Activated gamma-delta T cell treated with Interleukin-2 at 50 U/mL for 16 hours (primary cell): ENCODE results near the gene ZNF175.
A peak's percentile ranks its signal among the peaks of the same experiment; 100 is the strongest.

Source experiments
- DNase-seq: peaks from one replicate; pipeline ENCODE4 v3.0.0-alpha.2; 2020

The ZNF175 gene

DNA sequence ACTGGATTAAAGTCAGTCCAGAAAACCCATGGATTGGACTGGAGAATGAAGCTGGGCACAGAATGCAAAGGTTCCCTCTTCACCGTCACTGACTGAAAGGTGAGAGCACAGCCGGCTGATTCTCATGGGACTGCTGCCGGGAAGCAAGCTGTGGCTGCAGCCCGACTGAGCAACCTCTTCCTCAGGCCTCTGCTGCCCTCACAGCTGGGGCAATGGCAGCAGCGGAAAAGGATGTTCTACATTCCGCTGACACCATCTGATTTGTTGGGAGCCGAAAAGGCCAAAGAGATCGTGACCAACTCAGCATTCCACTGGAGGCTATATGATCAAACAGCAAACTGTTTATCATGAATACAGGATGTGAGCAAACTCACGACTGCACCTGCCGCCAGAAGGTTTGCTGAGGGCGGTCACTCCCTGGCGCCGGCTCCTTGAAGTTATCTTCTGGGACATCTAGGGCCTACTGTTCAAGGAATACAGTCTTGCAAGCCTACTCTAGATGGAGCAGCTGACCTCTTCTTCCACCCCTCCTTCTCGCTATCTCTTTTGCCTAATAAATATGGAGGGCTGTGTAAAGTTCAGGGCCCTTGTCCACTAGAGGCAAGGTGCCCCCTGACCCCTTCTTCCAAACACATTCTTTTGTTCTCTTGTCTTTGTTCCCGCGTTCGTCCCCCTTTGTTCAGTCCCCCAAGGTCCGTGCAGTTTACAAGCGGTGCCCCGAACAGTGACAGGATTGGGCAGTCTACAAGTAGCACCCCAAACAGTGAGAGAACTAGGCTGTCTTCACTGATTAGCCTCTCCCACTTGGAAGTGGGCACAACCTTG lies 20.0 kb upstream of the ZNF175 start:
- no peak for DNase-seq

DNA sequence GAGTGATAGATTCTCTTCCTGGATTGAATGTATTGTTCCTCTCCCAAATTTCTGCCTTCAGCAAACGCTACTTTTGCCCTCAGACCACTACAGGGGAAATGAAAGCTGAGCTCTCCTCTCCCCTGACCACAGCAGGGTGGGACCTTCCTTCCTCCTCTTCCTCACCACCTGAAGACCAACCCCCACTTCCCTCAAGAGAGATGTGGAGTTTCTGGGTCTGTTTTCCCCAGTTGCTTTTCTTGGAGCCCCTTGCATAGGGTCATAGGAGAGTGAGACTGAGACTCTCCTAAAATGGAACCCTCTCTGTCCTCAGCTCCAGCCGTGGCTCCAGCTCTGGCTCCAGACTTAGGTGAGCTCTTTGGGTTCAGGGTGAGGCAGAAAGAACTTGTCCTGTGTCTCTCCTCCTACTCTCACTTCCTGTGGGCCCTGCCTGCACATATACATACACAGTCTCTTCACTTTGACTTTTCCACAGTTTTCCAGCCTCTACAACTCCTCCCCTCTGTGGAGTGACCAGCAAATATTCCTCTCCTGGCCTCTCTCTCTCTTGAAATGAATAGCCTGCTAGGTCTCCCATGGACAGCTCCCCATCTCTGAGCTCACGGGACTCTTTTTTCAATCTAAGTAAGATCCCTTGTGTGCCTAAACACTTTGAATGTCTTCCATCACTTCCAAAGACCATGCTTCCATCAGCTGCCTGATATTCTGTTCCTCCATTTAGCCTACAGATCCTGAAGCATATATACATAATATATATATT lies 19.2 kb upstream of the ZNF175 start:
- DNase-seq, result no peak

DNA sequence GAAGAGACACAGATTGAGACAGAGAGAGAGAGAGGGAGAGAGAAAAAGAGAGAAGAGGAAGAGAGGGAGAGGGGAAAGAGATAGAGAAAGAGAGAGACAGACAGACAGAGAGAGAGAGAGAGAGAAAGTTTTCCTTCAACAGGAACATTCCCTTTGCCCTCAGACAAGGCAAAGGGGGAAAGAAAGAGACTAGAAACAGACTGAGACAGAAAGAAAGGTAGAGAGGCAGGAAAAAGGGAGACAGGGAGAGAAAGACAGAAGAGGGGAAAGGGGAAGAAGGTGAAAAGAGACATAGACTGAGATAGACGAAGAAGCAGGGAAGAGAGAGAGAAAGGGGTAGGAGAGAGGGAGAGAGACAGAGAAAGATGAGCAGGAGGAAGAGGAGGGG lies 18.5 kb upstream of the ZNF175 start:
- no peak for DNase-seq

DNA sequence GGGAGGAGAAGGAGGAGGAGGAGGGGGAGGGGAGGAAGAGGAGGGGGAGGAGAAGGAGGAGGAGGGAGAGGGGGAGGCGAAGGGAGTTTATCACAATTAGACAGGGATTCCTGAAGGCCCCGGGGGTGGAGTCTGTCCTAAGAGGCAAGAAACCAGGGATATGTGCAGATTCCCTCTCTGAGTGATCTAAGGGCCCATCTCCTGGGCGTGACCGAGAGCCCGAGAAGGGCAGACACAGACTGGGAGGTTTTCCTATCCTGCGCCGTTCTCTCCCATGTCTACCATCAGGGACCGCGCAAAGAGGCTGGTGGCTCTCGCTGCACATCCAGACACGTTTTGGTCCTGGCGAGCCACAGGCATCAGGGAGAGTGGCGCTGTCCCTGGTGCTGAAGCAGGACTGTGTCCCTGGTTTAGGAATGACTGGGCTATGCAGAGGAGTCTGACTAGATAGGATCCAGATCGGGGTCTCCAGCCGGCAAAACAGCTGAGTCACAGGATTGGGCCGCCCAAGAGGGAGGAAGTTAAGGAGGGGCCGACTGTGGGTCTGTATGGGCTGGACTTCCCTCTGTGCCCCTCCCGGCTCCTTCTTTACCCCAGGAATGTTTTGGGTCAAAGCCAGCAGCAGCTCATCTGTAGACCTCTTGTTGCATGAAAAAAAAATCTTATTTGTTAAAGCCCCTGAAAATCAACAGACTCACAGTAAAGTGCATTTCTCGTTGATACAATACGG lies 17.9 kb upstream of the ZNF175 start:
- DNase-seq, result peak; percentile 16

DNA sequence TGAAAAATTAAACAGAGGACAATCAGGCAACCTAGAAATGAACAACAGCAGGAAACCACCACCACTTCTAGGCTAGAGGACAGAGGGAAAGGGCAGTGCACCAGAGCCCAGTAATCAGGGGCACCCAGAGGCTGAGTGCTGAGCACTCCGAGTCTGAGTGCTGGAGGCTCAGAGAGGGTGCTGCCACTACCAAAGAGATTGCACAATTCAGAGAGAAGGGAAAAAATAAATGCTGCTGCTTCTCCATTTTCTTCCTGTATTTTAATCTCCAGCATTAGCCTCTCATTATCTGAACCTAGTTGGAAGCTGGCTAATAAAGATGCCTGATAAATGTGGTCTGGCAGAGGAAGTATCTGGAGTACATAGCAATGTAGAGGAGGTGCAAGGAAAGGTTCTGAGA lies 11.8 kb upstream of the ZNF175 start:
- no peak for DNase-seq

DNA sequence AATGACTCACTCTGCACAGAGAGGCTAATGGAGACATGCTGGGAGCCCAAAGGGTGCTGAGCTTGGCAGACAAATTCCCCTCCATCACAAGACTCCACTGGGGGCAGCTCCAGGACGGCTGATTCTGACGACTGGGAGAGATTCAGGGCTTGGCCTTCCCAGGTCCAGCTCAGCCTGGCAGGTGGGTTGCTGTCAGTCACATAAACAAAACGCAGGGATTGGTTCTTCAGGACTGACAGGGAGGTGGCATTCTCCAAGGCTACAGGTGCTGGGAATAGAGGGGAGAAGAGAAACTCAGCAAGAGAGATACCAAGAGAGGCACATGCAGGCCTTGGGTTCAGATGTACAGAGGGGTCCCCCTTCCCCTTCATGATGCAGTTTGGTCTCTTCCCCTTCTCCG lies 10.7 kb upstream of the ZNF175 start:
- no peak for DNase-seq

DNA sequence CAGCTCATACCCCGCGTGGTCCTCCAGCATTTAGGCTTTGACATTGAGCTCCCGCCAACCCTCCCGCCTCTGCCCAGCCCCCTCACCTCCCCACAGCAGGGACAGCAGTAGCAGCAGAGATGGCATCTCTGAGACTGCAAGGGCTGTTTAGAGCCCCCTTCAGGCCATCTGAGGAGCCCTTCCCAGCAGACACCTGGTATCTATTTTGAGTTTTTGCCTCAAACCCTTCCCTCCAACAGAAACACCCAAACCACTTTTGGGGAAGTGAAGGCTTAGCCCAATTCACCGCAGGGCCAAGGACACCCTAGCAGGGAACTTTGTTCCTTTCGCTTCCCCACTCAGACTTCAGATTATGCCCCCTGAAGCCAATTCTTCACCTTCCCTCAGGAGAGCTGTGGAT lies 6.3 kb upstream of the ZNF175 start:
- no peak for DNase-seq

DNA sequence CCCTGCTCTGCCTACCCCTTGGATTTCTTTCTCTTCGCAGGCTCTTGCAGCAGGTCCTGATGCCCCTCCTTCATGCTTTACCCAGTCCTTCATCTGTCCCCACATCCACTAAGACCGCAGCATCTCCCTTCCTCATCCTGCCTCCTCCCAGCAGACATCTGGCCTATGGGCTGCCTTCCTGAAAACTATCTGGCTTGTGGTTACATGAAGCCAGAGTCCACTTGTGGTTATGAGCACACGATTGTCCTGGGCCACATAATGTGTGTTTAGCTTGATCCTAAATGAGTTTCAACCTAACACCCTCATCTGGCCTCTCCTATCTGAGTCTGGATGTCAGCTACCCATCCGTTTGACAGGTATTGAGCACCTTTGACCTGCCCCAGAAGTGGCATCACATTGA lies 5.5 kb upstream of the ZNF175 start:
- no peak for DNase-seq

DNA sequence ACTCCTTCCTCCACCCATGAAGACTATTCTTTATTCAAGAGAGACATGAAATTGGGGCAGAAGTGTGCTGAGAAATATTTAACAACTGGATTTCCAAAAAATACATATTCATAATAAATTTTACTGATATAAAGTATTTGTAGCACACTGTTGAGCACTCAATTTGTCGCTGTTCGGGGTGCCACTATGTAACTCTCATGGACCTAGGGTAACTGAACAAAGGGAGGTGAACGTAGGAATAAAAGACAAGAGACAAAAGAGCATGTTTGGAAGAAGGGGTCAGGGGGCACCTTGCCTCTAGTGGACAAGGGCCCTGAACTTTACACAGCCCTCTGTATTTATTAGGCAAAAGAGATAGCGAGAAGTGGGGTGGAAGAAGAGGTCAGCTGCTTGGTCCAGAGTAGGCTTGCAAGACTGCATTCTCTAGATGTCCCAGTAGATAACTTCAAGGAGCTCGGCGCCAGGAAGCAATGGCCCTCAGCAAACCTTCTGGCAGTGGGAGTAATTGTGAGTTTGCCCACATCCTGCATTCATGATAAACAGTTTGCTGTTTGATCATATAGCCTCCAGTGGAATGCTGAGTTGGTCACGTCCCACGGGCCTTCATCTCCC lies 4.5 kb upstream of the ZNF175 start:
- DNase-seq, result no peak

DNA sequence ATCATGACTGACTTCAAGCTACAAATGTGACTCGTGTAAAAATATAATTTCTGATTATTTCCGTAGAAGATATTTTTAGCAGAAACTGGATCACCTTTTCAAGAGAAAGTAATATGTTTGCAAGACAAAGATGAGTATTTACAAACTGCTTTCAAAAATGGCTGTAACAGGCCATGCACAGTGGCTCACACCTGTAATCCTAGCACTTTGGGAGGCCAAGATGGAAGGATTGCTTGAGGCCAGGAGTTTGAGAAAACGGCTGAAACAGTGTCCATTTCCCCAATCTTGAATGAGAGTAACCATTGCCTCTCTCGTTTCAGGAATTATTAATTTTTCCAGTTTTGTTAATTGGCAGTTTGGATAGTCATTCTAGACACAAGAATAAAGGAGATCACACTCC lies 3.5 kb upstream of the ZNF175 start:
- no peak for DNase-seq

DNA sequence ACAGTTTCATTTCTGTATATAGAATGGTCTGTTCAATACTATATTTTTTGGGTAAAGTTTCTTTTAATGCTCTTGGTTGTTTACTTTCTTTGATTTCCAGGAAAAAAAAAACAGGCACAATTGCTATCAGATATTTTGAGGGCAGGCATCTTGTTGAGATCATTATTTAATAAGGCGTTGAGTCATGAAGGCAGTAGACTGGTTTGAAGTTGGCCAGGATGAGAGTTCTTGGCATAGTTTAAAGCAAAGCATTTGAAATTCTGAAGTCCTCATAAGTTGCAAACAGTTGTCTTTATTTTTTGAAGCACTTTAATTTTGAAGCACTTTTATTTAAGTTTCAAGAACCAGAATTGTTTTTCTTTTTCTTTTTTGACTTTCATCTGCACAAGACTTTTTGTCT lies 2.6 kb upstream of the ZNF175 start:
- no peak for DNase-seq

DNA sequence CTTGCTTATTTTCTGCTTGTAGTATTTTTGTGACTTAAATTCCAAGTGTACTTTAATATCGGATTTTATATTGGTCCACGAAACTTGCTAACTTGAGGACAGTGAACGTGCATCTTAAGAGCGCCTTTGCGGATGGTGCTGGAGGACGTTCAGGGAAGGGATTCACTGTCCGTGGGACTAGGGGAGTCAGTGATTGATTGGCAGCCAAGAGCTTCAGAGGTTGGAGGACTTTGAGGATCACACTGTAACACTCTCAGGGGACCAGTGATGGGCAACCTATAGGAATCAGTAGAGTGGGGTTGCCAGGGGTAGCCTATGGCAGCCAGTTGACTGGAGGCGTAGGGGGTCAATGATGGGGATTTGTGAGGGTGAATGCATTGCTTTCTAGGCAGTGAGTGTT lies 516 bp downstream of the ZNF175 start:
- no peak for DNase-seq

DNA sequence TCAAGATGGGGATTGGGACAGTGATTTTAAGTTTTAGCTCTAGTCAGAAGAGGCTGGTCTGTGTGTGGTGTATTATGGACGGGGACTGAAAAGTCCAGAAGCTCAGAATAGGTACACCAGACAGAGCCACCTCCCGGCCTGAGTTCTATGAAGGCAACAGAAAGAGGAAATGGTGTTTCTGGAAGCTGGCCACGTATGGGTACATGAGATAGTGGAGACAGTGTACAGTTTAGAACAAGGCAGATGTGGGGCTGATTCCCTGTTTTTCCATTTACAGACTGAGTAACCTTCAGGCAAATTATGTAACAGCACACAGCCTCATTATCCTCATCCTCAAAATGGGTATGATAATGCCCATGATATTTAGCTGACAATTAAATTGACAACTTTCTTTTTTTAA lies 1.3 kb downstream of the ZNF175 start:
- no peak for DNase-seq

DNA sequence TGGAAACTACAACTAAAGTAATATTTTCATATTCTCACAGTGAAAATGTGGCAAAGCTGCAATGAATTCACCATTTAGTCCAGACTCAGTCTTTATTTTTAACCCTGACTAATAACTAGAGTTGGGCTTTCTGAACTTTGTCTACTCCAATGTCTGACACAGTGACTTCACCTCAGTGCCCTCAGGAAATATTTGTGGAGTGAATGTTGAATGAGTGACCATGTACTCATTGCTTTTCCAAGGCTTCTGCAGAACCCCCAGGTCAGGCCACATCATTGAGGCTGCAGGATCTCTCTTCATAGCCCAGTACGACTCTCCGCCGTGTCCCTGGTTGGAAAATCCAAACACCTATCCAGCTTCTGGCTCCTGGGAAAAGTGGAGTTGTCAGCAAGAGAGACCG lies 1.8 kb downstream of the ZNF175 start:
- no peak for DNase-seq

DNA sequence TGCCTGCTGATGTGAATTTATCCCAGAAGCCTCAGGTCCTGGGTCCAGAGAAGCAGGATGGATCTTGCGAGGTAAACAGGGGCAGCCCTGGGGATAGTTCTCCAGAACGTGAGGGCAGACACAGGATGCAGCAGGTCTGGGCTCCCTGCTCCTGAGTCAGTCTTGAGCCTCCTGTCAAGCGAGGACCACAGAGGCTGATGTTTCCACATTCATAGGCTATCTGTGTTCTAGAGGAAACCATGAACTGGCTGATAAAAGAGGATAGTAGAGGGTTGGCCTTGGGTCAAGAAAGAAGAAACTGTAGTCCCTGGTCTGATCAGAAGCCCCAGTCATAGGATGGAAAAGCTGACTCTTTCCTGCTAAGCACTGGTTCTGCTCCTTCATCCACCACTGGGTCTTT lies 2.2 kb downstream of the ZNF175 start:
- no peak for DNase-seq

DNA sequence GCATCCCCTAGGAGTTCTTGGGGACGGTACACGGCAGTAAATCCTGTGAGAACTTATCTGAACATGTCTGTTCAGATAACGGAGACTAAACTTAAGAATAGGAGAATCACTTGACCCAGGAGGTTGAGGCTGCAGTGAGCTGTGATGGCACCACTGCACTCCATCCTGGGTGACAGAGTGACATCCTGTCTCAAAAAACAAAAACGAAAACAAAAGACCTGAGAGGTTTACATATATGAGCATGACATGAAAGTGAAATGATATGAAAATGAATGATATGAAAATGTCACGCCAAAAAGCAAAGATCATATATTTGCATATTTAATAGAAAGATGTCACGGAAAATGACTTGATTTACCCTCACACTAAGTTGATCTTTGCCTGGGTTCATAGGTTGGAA lies 5.8 kb downstream of the ZNF175 start:
- no peak for DNase-seq

DNA sequence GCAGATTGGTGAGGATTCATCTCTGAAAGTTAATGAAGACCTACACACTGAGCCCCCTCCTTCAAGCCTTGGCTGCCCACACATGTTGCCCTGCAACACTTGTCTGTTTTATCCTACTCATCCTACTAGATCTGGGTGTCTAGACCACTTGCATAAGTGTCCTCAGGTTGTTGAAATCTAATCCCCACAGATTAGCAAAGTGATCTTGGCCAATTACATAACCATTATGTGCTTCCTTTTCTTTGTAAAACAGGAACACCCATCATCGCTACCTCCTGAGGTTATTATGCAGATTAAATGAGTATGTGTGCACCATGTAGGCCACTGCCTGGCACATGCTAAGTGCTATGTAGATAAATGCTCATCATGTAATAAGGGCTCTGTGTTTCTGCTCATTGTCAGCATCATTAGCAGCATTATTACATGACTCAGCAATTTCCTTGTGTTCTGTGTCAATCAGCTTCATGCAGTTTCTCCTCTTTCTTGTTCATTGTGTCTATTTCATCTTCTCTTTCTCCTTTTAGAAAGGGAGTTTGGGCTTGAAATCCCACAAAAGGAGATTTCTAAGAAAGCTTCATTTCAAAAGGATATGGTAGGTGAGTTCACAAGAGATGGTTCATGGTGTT lies 15.1 kb downstream of the ZNF175 start:
- DNase-seq, result no peak

DNA sequence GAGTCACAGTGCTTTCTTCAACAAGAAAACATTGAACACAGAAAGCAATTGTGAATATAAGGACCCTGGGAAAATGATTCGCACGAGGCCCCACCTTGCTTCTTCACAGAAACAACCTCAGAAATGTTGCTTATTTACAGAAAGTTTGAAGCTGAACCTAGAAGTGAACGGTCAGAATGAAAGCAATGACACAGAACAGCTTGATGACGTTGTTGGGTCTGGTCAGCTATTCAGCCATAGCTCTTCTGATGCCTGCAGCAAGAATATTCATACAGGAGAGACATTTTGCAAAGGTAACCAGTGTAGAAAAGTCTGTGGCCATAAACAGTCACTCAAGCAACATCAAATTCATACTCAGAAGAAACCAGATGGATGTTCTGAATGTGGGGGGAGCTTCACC lies 15.7 kb downstream of the ZNF175 start:
- no peak for DNase-seq

DNA sequence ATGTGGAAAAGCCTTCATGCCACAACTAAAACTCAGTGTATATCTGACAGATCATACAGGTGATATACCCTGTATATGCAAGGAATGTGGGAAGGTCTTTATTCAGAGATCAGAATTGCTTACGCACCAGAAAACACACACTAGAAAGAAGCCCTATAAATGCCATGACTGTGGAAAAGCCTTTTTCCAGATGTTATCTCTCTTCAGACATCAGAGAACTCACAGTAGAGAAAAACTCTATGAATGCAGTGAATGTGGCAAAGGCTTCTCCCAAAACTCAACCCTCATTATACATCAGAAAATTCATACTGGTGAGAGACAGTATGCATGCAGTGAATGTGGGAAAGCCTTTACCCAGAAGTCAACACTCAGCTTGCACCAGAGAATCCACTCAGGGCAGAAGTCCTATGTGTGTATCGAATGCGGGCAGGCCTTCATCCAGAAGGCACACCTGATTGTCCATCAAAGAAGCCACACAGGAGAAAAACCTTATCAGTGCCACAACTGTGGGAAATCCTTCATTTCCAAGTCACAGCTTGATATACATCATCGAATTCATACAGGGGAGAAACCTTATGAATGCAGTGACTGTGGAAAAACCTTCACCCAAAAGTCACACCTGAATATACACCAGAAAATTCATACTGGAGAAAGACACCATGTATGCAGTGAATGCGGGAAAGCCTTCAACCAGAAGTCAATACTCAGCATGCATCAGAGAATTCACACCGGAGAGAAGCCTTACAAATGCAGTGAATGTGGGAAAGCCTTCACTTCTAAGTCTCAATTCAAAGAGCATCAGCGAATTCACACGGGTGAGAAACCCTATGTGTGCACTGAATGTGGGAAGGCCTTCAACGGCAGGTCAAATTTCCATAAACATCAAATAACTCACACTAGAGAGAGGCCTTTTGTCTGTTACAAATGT lies 16.4 kb downstream of the ZNF175 start:
- no peak for DNase-seq

DNA sequence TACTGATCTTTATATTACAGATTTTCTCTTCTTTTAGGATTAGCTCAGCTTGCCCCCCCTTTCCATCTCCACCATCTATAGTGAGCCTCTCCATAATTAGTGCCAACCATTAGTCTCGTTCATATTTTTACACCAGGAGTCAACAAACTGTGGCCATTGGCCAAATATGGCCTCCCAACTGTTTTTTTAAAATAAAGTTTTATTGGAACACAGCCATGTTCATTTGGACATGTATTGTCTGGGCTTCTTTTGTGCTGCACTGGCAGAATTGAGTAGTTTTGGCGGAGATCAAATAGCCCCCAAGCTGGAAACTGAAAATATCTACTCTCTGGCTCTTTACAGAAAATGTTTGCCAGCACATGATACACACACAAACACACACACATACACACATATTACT lies 18.4 kb downstream of the ZNF175 start:
- DNase-seq, result no peak

DNA sequence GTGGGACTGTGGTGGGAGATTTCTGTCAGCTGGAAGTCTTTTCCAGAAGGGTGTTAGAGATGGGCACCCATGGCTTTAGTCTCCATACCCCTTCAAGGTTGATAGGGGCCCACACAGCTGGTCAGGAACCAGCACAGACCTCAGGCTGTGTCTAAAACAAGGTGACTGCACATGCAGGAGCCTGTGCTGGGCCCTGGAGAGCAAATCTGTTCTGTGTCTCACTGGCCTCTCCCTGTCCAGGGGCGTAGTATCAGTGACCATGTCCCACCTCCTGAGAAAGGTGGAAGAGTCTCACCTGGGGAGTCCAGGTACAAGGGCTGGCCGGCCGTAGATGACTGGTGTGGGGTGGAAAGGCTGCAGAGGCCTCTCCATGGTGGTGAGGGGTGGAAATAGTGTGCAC lies 19.4 kb downstream of the ZNF175 start:
- DNase-seq, result no peak

DNA sequence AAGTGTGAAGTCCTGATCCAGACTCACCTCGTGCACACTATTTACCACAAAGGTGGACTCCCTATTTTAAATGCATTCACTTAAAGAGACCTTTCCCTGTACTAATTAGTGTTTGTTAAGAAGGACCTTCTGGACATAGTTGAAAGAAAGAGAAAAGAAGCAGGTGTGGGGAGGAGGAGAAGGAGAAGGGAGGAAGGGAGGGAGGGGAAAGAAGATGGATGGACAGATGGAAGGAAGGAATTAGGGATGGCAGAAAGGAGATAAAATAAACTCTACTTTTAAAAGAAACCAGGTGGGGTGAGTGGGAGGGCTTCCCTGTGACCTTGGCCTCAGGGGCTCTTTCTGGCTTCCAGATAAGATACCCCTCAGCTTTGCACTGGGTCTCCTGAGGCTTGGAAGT lies 21.4 kb downstream of the ZNF175 start:
- DNase-seq, result no peak
